Measurements from ENCODE around the gene TMEM212.

DNA sequence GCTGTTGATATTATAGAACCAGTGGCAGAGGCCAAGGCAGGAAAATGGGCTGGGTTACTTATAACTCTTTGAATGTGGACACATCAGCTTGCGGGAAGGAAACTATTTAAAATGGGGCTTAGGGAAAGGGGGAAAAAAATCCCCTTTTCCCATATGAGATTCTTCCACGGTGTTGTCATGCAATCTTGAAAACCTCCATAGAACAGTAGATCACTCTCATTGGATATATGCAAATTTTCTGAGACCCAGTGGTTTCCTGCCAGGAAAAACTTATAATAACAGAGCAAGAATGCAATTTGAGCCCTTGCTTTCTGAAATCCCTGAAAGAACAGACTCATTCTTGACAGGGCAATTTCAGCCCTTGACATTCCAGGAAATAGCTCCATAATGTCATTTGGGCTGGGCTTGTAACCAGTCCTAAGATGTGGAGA lies 31.1 kb downstream of the TMEM212 start:
- TF ChIP-seq, protein P1, sequence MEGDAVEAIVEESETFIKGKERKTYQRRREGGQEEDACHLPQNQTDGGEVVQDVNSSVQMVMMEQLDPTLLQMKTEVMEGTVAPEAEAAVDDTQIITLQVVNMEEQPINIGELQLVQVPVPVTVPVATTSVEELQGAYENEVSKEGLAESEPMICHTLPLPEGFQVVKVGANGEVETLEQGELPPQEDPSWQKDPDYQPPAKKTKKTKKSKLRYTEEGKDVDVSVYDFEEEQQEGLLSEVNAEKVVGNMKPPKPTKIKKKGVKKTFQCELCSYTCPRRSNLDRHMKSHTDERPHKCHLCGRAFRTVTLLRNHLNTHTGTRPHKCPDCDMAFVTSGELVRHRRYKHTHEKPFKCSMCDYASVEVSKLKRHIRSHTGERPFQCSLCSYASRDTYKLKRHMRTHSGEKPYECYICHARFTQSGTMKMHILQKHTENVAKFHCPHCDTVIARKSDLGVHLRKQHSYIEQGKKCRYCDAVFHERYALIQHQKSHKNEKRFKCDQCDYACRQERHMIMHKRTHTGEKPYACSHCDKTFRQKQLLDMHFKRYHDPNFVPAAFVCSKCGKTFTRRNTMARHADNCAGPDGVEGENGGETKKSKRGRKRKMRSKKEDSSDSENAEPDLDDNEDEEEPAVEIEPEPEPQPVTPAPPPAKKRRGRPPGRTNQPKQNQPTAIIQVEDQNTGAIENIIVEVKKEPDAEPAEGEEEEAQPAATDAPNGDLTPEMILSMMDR (IDR thresholded peaks at IDR 0.05) = no peak
- TF ChIP-seq POLR2AphosphoS5 (IDR thresholded peaks at IDR 0.05) (peak in 1 of 2 donors; percentile 49), POLR2A (IDR thresholded peaks at IDR 0.05; ENCODE audit: low read depth) (no peak), EP300 (IDR thresholded peaks at IDR 0.05) (no peak)
